NCI-H82 treated with DMSO at 0.1 percent for 48 hours (cell line): ENCODE results near the gene BFSP2.
"Not testable (repeated sequence)": the region's sequence is repeated elsewhere in the genome, so short reads cannot be mapped to it uniquely, and the experiment has no call there.

Experiments
- DNase-seq: peaks from one replicate; lab custom pipeline; 2025; ENCODE audit not compliant: unreplicated experiment; lab: John Stamatoyannopoulos, UW

Gene BFSP2

DNA sequence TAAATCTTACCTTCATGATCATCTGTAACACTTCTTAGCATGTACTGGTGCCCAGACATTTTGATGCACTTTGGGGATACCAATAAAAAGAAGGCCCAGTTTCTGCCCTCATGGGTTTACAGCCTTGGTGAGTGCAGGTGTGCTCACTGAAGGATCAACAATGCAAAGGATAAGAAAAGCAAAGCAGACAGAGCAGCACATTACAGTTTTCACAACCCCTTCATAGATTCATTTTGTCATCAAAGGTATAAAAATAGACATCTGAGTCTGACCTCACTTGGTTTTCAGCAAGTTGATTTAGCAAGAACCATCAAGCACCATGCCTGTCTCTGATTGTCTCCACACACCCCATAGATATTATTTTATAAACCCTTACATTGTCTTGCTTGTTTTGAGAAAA lies 77.6 kb downstream of the BFSP2 start:
- no peak for DNase-seq

DNA sequence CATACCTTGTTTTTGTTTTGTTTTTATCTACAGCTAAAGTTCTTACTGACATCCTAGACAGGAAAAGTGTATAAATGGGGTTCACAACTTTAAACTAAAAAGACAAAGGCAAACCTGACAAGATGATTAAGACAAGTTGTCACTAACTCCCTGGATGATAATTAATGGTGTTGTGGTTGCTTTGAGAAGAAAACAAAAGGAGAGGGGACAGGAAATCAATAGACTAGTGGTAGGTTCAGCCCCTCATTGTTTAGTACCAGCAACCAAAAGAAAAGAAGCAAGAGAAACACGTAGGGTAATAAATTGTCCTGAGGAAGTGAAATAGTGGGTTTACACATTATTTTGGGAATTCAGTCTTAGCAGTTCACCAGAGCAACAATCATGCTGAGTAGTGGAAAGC lies 78.8 kb downstream of the BFSP2 start:
- DNase-seq = no peak

GRCh38 chr3:133479401-133479800 lies 79.5 kb downstream of the BFSP2 start:
- no peak for DNase-seq

GRCh38 chr3:133479895-133480669 lies 80.2 kb downstream of the BFSP2 start:
- peak; percentile 65 for DNase-seq

DNA sequence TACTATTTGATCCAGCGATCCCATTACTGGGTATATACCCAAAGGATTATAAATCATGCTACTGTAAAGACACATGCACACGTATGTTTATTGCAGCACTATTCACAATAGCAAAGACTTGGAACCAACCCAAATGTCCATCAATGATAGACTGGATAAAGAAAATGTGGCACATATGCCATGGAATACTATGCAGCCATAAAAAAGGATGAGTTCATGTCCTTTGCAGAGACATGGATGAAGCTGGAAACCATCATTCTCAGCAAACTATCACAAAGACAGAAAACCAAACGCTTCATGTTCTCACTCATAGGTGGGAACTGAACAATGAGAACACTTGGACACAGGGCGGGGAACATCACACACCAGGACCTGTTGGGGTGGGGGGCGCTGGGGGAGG lies 82.6 kb downstream of the BFSP2 start:
- DNase-seq = not testable (repeated sequence)

- no peak for DNase-seq
These were observed 86.8 kb downstream of the BFSP2 start for GRCh38 chr3:133486658-133487057.

DNA sequence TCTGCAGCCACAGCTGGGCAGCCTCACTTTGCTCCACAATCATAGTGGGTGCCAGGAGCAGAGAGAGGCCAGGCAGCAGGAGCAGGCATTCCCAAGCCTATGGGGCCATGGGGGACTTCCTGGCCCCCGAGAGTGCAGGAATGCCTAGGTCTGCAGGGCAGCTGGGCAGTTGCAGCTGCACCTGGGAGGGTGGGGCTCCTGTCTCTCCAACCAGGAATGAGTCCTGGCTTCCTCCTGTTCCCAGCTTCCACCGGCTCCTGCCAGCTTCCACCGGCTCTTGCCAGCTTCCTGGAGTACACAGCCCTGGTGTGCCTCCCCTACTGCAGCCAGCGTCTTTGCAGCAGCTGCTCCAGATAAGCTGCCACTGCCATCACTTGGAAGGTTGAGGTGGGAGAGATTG lies 87.3 kb downstream of the BFSP2 start:
- DNase-seq = no peak

GRCh38 chr3:133487920-133488540 lies 88.2 kb downstream of the BFSP2 start:
- DNase-seq = no peak

- DNase-seq = no peak
These were observed 89.0 kb downstream of the BFSP2 start for GRCh38 chr3:133488785-133489367.

DNA sequence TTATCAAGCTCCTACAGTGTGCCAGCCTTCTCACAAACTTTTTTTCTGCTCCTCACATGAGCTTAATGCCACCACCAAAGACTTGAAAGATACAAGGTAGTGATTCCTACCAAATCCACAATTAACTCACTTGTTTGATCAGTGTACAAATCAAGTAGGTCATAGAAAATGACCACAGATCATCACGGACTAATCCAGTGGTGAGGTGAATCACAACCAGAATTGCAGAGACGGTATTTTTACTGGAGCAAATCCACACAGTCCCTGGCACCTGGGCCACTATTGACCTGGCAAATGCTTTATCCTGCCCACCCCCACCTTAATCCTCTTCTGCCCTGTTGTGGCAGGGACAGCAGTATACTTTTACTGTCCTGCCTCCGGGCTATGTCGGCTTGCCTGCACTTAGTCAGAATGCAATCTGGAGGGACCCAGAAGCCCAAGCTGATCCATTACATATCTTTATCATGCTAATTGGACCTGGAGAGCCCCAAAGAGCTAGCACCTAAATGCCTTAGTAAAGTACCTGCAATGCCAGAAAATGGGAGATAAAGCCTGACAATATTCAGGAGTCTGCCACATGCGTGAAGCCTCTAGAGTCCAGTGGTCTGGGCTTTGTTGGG lies 89.7 kb downstream of the BFSP2 start:
- DNase-seq = no peak

DNA sequence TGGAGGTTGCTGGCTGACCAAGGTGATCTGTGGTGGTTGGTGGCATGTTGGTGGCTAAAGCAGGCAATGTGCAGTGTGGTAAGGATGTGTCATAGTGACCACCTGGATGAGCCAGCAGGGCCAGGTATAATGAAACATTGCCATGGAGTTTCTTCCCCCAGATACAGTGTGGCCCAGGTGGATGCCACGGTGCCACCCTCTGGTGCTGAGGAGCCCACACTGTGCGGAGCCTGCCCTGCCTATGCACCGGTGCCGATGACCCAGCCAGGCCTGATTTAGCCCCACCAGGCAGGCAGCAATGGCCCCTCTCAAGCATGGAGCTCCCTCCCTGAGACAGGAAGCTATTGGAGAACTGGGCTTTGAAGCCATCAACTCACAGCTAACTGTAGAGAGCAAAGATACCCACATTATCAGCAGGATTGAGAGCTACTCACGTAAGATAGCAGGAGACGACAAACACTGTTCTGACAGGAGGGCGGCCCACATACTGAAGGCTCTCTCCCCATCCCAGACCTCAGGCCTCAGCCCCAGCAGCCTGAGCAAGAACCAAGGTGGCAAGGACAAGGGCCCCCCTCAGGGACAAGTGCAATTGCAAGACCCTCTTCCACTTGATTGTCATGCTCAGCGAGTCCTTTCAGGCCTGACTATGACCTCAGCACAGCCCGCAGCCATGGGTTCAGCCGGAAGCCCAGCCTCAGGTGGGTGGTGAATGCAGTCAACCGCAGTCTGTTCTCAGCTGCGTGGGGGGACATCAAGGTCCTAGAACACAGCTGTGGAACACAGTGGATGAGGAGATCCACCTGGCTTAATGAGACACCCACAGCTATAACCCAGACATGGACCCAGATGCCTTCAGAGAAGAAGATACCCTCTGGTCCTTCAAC lies 90.9 kb downstream of the BFSP2 start:
- no peak for DNase-seq

GRCh38 chr3:133491481-133492059 lies 91.7 kb downstream of the BFSP2 start:
- DNase-seq = no peak

DNA sequence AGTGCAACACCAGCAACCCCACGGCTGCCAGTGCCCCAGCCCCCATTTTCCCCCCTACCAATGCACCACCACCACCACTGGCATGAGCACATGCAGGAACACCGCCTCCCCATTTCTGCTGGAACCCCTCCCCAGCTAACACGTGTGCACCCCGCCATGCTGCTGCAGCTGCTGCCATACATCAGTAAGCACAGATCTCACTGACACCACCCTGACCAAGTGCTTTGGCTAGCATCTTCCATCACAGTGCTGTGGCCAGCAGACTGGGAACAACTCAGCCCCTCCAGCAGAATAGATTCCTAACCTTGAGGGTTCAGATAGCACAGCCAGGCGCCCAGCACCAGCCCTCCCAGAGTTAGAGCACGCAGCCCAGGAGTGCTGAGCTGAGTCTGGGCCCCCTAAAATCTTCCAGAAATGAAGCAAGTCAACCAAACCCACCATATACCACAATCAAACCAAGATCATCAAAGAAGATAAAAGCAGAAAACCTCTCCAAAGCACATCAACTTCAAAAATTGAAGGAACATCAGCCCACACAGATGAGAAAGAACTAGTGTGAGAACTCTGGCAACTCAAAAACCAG lies 92.4 kb downstream of the BFSP2 start:
- DNase-seq = no peak

- no peak for DNase-seq
These were observed 94.6 kb downstream of the BFSP2 start for GRCh38 chr3:133494469-133494868.

DNA sequence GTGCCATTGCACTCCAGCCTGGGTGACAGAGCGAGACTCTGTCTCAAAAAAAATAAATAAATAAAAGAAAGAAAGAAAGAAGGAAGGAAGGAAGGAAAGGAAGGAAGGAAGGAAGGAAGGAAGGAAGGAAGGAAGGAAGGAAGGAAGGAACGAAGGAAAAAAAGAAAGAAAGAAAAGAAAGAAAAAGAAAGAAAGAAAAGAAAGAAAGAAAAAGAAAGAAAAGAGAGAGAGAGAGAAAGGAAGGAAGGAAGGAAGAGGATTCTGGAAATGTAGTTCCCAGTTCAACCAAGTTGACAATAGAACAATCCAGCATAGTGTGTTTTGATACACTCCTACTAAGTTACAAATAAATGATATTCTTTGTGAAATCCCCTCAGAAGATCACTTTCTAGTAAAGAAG lies 102.7 kb downstream of the BFSP2 start:
- not testable (repeated sequence) for DNase-seq

- no peak for DNase-seq
These were observed 103.6 kb downstream of the BFSP2 start for GRCh38 chr3:133503409-133503808.

- no peak for DNase-seq
These were observed 104.9 kb downstream of the BFSP2 start for GRCh38 chr3:133504736-133505135.

DNA sequence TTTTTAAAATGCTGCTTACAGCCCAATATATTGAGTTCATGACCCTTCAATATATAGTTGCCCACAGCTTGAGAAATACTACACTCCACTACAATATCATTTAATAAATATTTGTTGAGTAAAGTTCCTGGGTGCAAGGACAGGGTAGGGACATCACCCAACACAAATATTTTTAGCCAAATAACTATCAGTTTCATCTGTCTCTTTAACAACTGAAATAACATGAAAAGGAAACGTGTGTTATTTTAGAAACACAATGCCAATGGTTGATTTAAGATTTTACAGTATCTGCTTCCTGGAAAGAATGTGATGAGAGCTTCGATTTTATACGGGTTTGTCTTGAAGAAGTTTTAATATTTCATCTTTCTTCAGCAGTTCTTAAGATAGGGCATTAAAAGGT lies 106.0 kb downstream of the BFSP2 start:
- DNase-seq = no peak

DNA sequence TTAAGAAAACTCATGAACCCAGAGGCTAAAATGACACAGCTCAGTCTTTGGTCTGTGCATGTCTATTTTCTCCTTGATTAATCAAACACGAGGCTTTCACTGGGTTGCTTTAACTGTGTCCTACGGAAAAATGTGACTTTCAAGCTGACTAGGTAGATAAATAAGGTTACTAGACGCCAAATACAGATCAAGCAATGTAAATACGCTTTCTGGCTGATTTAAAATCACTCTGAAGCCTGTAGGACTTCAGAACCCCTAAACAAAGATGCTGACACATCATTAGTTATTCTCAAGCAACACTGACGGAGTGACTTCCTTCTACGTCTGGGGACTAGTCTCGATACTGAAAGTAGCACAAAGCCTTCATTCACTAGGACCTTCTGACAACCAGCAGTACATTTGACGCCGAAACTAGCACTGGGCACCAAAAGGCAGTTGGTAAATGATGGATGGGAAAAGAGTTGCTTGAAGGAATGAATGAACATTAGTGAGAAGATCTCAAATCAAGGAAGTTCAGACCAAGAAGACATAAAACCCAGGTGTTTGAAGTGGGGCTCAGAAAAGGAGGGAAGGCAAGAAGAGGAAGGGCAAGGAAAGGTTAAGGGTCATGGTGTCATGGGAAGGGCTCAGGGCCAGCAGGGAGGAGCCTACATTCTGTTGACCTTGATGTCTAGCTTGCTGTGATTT lies 106.5 kb downstream of the BFSP2 start:
- no peak for DNase-seq

- no peak for DNase-seq
These were observed 109.6 kb downstream of the BFSP2 start for GRCh38 chr3:133509488-133509887.
